Measurements from ENCODE around the gene RAB28. TPM values are rescaled to one million over a fixed set of nuclear protein-coding genes. Genes with fewer than 3 reads are reported as not detected.

RAB28 gene
- total RNA-seq, 1 experiment from 2014 or later, result 19.8 TPM

DNA sequence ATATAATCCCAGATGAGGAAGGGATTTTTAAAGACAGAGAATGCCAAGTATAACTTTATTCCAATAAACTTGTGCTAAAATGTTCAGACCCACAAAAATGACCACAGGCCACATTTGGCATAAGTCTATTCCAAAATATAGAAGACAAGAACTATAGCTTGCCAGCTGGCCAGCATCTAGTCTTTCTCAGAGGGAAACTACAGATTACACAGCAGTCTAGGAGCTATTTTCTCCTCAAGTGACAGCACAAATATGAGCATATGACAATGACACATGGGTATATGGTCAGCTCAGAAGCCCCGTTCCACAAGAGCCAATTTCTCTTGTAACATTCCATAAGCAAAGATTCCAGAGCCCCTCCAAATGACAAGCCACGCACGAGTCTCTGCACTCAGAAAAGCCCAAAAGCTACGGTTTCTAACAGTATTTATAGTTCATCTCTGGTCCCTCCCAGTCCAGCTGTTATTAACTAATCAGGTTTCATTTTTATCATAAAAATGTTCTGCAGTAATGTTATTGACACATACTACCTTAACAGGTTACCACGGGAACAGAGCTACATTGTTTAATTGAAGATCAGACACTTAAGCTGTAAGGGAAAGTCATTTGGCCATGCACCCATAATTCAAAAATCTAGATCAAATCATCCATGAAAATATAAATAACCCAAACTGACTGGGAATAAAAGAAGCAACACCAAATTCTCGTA is 70.3 kb downstream of the RAB28 start:
- Histone ChIP-seq H2BK120ac (ENCODE audit: low read depth, low read length, poor library complexity, severe bottlenecking) (no peak overlapping the region), H3K23ac (ENCODE audit: insufficient read length, low read depth, low read length) (no peak overlapping the region), H3K56ac (ENCODE audit: insufficient read length, low read depth, low read length) (no peak overlapping the region), H3K18ac (ENCODE audit: insufficient read length, low read depth, low read length) (no peak overlapping the region), H4K5ac (ENCODE audit: insufficient read length, low read depth, low read length) (no peak overlapping the region), H2BK12ac (ENCODE audit: insufficient read length, low read depth, low read length) (no peak overlapping the region), H4K91ac (ENCODE audit: insufficient read length, low read depth, low read length) (no peak overlapping the region), H3K27me3 (ENCODE audit: insufficient read depth, low read length) (no peaks in the 10 kb centered on the region; the same call in 1 of the 2 replicates), H3K4me2 (ENCODE audit: insufficient read depth, insufficient read length, low read length) (no peak overlapping the region), H2AFZ (ENCODE audit: low read length) (no peak overlapping the region), H2AK5ac (ENCODE audit: insufficient read length, low read length) (no peak overlapping the region), H3K9ac (ENCODE audit: extremely low read depth, insufficient read length, low read length) (no peak overlapping the region), H2BK5ac (ENCODE audit: insufficient read length, low read length) (no peak overlapping the region), H3K27ac (ENCODE audit: insufficient read length, low read depth, low read length) (no peak overlapping the region), H3T11ph (ENCODE audit: low read length) (no peak overlapping the region), H4K8ac (replicated peaks; ENCODE audit: insufficient read length, low read depth, low read length) (no peak overlapping the region), H2BK20ac (ENCODE audit: low read depth, low read length, poor library complexity, severe bottlenecking) (no peak overlapping the region), H3K14ac (ENCODE audit: insufficient read depth, low read length) (no peak overlapping the region), H3K79me2 (ENCODE audit: insufficient read depth, low read length) (no peaks in the 10 kb centered on the region), H3K9me3 (ENCODE audit: control insufficient read depth, low read depth, low read length) (no peaks in the 10 kb centered on the region), H3K23me2 (ENCODE audit: insufficient read length, low read depth, low read length, poor library complexity, severe bottlenecking) (no peaks in the 10 kb centered on the region), H2BK15ac (ENCODE audit: low read depth, low read length) (no peak overlapping the region), H3K4me1 (ENCODE audit: insufficient read depth, low read length) (peaks cover 4% of the 10 kb centered on the region; the same call in 1 of the 2 replicates), H3K4ac (ENCODE audit: low read depth, low read length) (no peak overlapping the region), H3K79me1 (ENCODE audit: insufficient read depth, low read depth, low read length, poor library complexity, severe bottlenecking) (peaks cover 3% of the 10 kb centered on the region), H4K20me1 (ENCODE audit: control insufficient read depth, insufficient read depth, insufficient read length) (no peaks in the 10 kb centered on the region)
- WGBS (ENCODE audit: extremely low coverage, insufficient read length, low lambda C conversion rate), result no CpG with 5 or more reads among the region's 6 CpGs
- peaks cover 6 to 11% of the 10 kb centered on the region in 2 experiments for H3K4me1 Mint-ChIP-seq
- H3K9me3 Mint-ChIP-seq, result peaks cover 8 to 9% of the 10 kb centered on the region in 2 experiments; a peak in 4 of 5 replicates
- TF ChIP-seq, protein P1, sequence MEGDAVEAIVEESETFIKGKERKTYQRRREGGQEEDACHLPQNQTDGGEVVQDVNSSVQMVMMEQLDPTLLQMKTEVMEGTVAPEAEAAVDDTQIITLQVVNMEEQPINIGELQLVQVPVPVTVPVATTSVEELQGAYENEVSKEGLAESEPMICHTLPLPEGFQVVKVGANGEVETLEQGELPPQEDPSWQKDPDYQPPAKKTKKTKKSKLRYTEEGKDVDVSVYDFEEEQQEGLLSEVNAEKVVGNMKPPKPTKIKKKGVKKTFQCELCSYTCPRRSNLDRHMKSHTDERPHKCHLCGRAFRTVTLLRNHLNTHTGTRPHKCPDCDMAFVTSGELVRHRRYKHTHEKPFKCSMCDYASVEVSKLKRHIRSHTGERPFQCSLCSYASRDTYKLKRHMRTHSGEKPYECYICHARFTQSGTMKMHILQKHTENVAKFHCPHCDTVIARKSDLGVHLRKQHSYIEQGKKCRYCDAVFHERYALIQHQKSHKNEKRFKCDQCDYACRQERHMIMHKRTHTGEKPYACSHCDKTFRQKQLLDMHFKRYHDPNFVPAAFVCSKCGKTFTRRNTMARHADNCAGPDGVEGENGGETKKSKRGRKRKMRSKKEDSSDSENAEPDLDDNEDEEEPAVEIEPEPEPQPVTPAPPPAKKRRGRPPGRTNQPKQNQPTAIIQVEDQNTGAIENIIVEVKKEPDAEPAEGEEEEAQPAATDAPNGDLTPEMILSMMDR (conservative IDR thresholded peaks at IDR 0.05), result no peak
- peaks cover 23 to 26% (median 25%) of the 10 kb centered on the region in 3 experiments for H3K36me3 Mint-ChIP-seq (ENCODE audit: insufficient read depth in 1 of 3, low read depth in 3 of 3)
- H3K27me3 Mint-ChIP-seq (ENCODE audit: low read depth), result no peaks in the 10 kb centered on the region
- no peak for DNase-seq
- no peak overlapping the region for H3K4me3 Mint-ChIP-seq
- no peak overlapping the region for H3K27ac Mint-ChIP-seq
